Measurements from ENCODE around the gene IL12RB1.

The IL12RB1 gene

GRCh38 chr19:18016209-18016910, 70.4 kb downstream of the IL12RB1 start:
- TF ChIP-seq, protein P1, sequence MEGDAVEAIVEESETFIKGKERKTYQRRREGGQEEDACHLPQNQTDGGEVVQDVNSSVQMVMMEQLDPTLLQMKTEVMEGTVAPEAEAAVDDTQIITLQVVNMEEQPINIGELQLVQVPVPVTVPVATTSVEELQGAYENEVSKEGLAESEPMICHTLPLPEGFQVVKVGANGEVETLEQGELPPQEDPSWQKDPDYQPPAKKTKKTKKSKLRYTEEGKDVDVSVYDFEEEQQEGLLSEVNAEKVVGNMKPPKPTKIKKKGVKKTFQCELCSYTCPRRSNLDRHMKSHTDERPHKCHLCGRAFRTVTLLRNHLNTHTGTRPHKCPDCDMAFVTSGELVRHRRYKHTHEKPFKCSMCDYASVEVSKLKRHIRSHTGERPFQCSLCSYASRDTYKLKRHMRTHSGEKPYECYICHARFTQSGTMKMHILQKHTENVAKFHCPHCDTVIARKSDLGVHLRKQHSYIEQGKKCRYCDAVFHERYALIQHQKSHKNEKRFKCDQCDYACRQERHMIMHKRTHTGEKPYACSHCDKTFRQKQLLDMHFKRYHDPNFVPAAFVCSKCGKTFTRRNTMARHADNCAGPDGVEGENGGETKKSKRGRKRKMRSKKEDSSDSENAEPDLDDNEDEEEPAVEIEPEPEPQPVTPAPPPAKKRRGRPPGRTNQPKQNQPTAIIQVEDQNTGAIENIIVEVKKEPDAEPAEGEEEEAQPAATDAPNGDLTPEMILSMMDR (IDR thresholded peaks at IDR 0.05; ENCODE audit: low read depth, low read length, missing control alignments) = no peak
- in situ Hi-C loops (cut with HindIII; ENCODE audit: low sequenced_read_pairs) = no loop called here
- no peak for DNase-seq (ENCODE audit: low read depth)
- no peak overlapping the region for H3K4me3 ChIP-seq (ENCODE audit: low read depth, low read length)

- H3K4me3 ChIP-seq (ENCODE audit: low read depth, low read length) = no peak overlapping the region
- TF ChIP-seq, protein P1 (IDR thresholded peaks at IDR 0.05; ENCODE audit: low read depth, low read length, missing control alignments) = no peak
- DNase-seq (ENCODE audit: low read depth) = no peak
- in situ Hi-C loops (cut with HindIII; ENCODE audit: low sequenced_read_pairs) = no loop called here
Measured at GRCh38 chr19:18014197-18014596, 72.5 kb downstream of the IL12RB1 start.

DNA sequence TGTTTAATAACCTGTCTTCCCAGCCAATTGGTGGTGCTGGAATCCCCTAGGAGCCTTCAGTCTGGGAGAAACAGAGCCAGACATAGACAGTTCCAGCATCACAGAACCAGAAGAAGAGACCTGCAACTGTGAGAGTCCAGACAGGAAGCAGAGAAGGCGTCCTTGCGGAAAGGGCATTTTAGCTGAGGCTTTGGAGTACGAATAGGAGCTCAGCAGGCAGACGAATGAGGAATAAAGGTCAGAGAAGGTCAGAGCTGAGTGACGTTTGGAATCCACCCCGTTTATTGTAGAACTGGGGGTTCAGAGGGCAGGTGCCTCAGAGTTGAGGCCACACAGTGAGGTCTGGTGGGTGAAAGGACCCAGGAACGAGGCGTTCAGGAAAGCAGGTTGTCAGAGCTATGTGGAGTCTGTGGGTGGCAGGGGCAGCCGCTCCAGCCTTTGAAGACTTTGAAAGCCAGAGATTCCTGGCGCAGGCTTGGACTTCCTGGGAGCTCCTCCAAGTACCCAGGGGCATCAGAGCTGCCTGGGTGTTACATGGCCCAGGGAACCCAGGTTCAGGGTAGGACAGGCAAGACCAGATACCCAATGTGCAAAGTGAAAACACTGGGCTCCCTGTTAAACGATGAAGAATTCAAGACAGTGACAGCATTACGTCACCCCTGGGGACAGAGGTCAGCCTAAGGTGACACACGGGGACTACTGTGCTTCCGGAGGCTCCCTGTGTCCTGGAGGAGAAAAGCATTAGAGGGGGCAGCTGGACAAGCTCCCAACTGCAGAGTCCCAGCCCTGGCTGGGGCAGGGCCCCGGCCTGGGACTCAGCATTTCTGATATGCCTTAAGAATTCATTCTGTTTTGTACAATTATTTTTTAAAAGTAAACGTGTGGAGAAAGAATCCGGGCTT, 73.3 kb downstream of the IL12RB1 start:
- no peak for DNase-seq (ENCODE audit: low read depth)
- in situ Hi-C loops (cut with HindIII; ENCODE audit: low sequenced_read_pairs) = no loop called here
- TF ChIP-seq, protein P1 (IDR thresholded peaks at IDR 0.05; ENCODE audit: low read depth, low read length, missing control alignments) = no peak
- H3K4me3 ChIP-seq (ENCODE audit: low read depth, low read length) = no peak overlapping the region

DNA sequence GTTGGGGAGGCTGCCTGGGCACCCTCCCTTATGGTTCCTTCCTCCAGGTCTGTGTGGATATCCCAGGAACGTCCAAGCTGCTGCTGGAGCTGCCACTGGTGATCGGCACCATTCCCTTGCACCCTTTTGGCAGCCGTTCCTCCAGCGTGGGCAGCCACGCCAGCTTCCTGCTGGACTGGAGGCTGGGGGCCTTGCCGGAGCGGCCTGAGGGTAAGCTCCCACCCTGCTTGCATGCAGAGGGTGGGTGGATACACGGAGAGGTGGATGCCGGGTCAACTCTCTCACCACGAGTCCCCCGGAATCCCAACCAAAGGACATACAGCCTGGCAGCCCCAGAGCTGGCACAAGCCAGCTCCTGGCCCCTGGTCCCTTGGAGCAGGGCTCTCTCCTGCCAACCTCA, 76.6 kb downstream of the IL12RB1 start:
- H3K4me3 ChIP-seq (ENCODE audit: low read depth, low read length) = no peak overlapping the region
- in situ Hi-C loops (cut with HindIII; ENCODE audit: low sequenced_read_pairs) = no loop called here
- DNase-seq (ENCODE audit: low read depth) = no peak

GRCh38 chr19:18009412-18010066, 77.2 kb downstream of the IL12RB1 start:
- TF ChIP-seq, protein P1 (IDR thresholded peaks at IDR 0.05; ENCODE audit: low read depth, low read length, missing control alignments) = no peak
- no peak for DNase-seq (ENCODE audit: low read depth)
- in situ Hi-C loops (cut with HindIII; ENCODE audit: low sequenced_read_pairs) = no loop called here
- H3K4me3 ChIP-seq (ENCODE audit: low read depth, low read length) = no peak overlapping the region

More for the DNA sequence above, 76.6 kb downstream of the IL12RB1 start:
- TF ChIP-seq, protein P1 (IDR thresholded peaks at IDR 0.05; ENCODE audit: low read depth, low read length, missing control alignments) = no peak
